GM19043 (cell line): Measurements from ENCODE around the gene LANCL3.
"Not testable (repeated sequence)": the region's sequence is repeated elsewhere in the genome, so short reads cannot be mapped to it uniquely, and the experiment has no call there.

Source experiments
- ATAC-seq: cut with Tn5 transposase; IDR thresholded peaks from one replicate; pipeline ENCODE4 v1.9.1; 2021; ENCODE audit warnings: low read depth; ENCODE audit not compliant: unreplicated experiment

LANCL3 gene

GRCh38 chrX:37609727-37610126, 38.3 kb downstream of the LANCL3 start:
- ATAC-seq: no peak

- no peak for ATAC-seq
These were observed 42.5 kb downstream of the LANCL3 start for GRCh38 chrX:37613933-37614332.

- no peak for ATAC-seq
These were observed 56.1 kb downstream of the LANCL3 start for GRCh38 chrX:37627602-37628001.

- no peak for ATAC-seq
These were observed 66.6 kb downstream of the LANCL3 start for GRCh38 chrX:37638047-37638446.

- ATAC-seq: no peak
These were observed 68.7 kb downstream of the LANCL3 start for GRCh38 chrX:37640142-37640541.

- ATAC-seq: no peak
These were observed 70.4 kb downstream of the LANCL3 start for GRCh38 chrX:37641859-37642258.

- no peak for ATAC-seq
These were observed 73.2 kb downstream of the LANCL3 start for GRCh38 chrX:37644381-37645305.

- no peak for ATAC-seq
These were observed 74.8 kb downstream of the LANCL3 start for GRCh38 chrX:37646254-37646653.

GRCh38 chrX:37650879-37651278, 79.4 kb downstream of the LANCL3 start:
- not testable (repeated sequence) for ATAC-seq

- no peak for ATAC-seq
These were observed 80.5 kb downstream of the LANCL3 start for GRCh38 chrX:37651921-37652452.

GRCh38 chrX:37652589-37653231, 81.2 kb downstream of the LANCL3 start:
- ATAC-seq: no peak

- no peak for ATAC-seq
These were observed 82.1 kb downstream of the LANCL3 start for GRCh38 chrX:37653397-37654085.

- ATAC-seq: no peak
These were observed 87.0 kb downstream of the LANCL3 start for GRCh38 chrX:37658343-37659030.

- no peak for ATAC-seq
These were observed 87.6 kb downstream of the LANCL3 start for GRCh38 chrX:37659047-37659446.

GRCh38 chrX:37662181-37662580, 90.7 kb downstream of the LANCL3 start:
- ATAC-seq: no peak

GRCh38 chrX:37666516-37666915, 95.1 kb downstream of the LANCL3 start:
- no peak for ATAC-seq

GRCh38 chrX:37667141-37667540, 95.7 kb downstream of the LANCL3 start:
- no peak for ATAC-seq

GRCh38 chrX:37672563-37672962, 101.1 kb downstream of the LANCL3 start:
- ATAC-seq: no peak

GRCh38 chrX:37676811-37677210, 105.3 kb downstream of the LANCL3 start:
- ATAC-seq: no peak

- no peak for ATAC-seq
These were observed 105.8 kb downstream of the LANCL3 start for GRCh38 chrX:37677243-37677642.
